ENCODE results near the gene P2RY14.

The P2RY14 gene

GRCh38 chr3:151210676-151211381 is 67.5 kb downstream of the P2RY14 start:
- no peak for DNase-seq

- no peak for DNase-seq
These were observed 68.7 kb downstream of the P2RY14 start for GRCh38 chr3:151209654-151210053.

GRCh38 chr3:151206201-151206600 is 72.1 kb downstream of the P2RY14 start:
- DNase-seq: no peak

- DNase-seq: no peak
These were observed 72.9 kb downstream of the P2RY14 start for GRCh38 chr3:151205482-151205881.

GRCh38 chr3:151204530-151205402 is 73.6 kb downstream of the P2RY14 start:
- no peak for DNase-seq

- no peak for DNase-seq
These were observed 75.3 kb downstream of the P2RY14 start, which contains the start of gene GPR171 for GRCh38 chr3:151203051-151203420. Gene GPR171 (minus strand): TSS chr3:151203216. CDS start chr3:151199386, 3,830 bp downstream.

- no peak for DNase-seq
These were observed 77.2 kb downstream of the P2RY14 start for GRCh38 chr3:151201051-151201730.

GRCh38 chr3:151200586-151200985 is 77.8 kb downstream of the P2RY14 start:
- DNase-seq: no peak

- no peak for DNase-seq
These were observed 78.5 kb downstream of the P2RY14 start for GRCh38 chr3:151199554-151200438.

GRCh38 chr3:151198849-151199248 is 79.5 kb downstream of the P2RY14 start:
- no peak for DNase-seq

GRCh38 chr3:151197981-151198767 is 80.2 kb downstream of the P2RY14 start:
- DNase-seq: no peak

- no peak for DNase-seq
These were observed 81.1 kb downstream of the P2RY14 start for GRCh38 chr3:151197228-151197627.

- no peak for DNase-seq
These were observed 81.9 kb downstream of the P2RY14 start for GRCh38 chr3:151196434-151196833.

- no peak for DNase-seq
These were observed 82.5 kb downstream of the P2RY14 start for GRCh38 chr3:151195826-151196225.

GRCh38 chr3:151192545-151192944 is 85.8 kb downstream of the P2RY14 start:
- DNase-seq: no peak

- no peak for DNase-seq
These were observed 87.2 kb downstream of the P2RY14 start for GRCh38 chr3:151191095-151191494.

- no peak for DNase-seq
These were observed 95.1 kb downstream of the P2RY14 start for GRCh38 chr3:151183265-151183671.

GRCh38 chr3:151182349-151183079 is 95.8 kb downstream of the P2RY14 start:
- no peak for DNase-seq

GRCh38 chr3:151178208-151178845 is 100.0 kb downstream of the P2RY14 start:
- no peak for DNase-seq

GRCh38 chr3:151175952-151176351 is 102.4 kb downstream of the P2RY14 start:
- no peak for DNase-seq
